Vagina (tissue), 2 donors: ENCODE measurements around the gene BAZ1B.

Experiments
- POLR2A ChIP-seq, 2 donors: fragments of 450-650 bp; IDR thresholded peaks; one replicate each; pipeline ENCODE4 v1.6.1; 2017; ENCODE audit warnings: antibody characterized with exemption in 2 of 2, mild to moderate bottlenecking in 2 of 2, moderate library complexity in 2 of 2
- TF ChIP-seq, protein P1 (sequence below), 3 experiments: fragments of 450-650 bp in 2 of 3; fragments of 200-600 bp in 1 of 3; sonication (generic) in 1 of 3; IDR thresholded peaks; one replicate each; pipeline ENCODE4 v1.5.1; 2017 to 2019; ENCODE audit warnings: antibody characterized with exemption in 3 of 3, mild to moderate bottlenecking in 2 of 3, moderate library complexity in 2 of 3

DNA sequence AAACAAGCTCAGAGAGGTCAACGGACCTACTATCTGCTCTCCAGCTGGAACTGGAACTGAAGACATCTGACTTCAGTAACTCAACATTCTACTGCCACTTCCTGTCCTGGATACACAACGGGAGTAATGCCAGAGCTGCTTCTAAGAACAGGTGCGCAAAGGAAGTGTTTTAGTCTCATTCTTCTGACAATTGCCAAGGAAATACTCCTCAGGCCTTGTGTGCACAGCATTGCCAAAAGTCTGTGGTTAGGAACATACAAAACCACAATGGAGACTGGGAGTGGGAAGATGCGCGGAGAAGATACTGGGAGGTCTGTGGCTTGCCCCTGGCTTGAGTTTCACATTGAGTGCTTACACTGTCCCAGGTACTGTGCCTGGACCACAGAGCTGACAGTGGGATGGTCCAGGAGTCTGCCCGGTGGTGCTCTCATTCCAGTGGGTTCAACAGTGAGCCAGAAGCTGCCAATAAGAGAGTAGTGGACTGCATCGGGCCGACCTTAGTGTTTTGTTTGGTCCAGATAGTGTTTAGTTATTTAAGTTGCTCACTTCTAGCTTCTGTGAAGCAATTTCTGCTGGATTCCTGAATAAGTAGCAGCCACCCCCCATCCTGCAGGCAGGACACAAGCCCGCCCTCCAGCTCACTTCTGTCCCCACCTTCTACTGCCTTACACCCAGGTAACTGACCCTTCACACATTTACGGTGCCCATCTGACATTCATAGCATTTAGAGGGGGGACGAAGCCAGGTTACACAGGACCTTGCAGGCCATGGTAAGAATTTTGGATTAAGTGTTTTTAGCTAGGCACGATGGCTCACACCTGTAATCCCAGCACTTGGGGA is 46.0 kb upstream of the BAZ1B start:
- TF ChIP-seq, protein P1, sequence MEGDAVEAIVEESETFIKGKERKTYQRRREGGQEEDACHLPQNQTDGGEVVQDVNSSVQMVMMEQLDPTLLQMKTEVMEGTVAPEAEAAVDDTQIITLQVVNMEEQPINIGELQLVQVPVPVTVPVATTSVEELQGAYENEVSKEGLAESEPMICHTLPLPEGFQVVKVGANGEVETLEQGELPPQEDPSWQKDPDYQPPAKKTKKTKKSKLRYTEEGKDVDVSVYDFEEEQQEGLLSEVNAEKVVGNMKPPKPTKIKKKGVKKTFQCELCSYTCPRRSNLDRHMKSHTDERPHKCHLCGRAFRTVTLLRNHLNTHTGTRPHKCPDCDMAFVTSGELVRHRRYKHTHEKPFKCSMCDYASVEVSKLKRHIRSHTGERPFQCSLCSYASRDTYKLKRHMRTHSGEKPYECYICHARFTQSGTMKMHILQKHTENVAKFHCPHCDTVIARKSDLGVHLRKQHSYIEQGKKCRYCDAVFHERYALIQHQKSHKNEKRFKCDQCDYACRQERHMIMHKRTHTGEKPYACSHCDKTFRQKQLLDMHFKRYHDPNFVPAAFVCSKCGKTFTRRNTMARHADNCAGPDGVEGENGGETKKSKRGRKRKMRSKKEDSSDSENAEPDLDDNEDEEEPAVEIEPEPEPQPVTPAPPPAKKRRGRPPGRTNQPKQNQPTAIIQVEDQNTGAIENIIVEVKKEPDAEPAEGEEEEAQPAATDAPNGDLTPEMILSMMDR (IDR thresholded peaks at IDR 0.05), result no peak
- TF ChIP-seq POLR2A (IDR thresholded peaks at IDR 0.05), result no peak
